Measurements from ENCODE around the gene TRIM13. TPM values are rescaled to one million over a fixed set of nuclear protein-coding genes. Genes with fewer than 3 reads are reported as not detected.

TRIM13 gene
- total and polyA plus RNA-seq, 2 of the 8 experiments (the other 6 are each of a cell fraction or from before 2014, with no cell fraction given), result 21.2 to 31.5 TPM

DNA sequence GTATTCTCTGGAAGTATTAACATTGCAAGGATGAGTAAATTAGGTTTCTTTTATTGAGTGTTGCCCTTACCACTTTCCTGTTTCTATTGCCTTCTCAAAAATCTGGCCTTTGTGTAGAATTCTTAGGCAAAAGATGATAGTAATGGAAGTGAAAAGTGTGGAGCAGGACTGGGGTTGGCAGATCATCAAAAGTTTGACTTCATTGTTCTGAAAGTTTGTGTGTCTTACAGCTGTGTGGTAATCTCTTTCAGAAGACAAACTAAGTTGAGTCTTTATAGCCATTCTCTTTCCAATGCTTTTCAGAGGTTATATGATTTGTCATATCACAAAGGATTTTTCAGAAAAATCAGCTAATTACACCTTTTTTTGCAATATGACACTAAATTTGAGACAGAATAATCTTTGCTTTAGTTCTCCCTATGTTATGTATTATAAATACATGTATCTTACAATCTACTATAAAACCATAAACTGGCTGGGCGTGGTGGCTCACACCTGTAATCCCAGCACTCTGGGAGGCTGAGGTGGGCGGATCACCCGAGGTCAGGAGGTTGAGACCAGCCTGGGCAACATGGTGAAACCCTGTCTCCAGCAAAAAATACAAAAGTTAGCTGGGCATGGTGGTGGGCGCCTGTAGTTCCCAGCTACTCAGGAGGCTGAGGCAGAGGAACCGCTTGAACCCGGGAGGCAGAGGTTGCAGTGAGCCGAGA is 9.7 kb downstream of the TRIM13 start (continued):
- TF ChIP-seq E2F6 (IDR thresholded peaks at IDR 0.05) (no peak), SP4 (IDR thresholded peaks at IDR 0.05; ENCODE audit: low read length) (no peak), POLR2AphosphoS5 (IDR thresholded peaks at IDR 0.05; ENCODE audit: low read depth, low read length) (no peak), PHF8 (conservative IDR thresholded peaks at IDR 0.05; ENCODE audit: low read depth, low read length) (no peak)
- TF ChIP-seq, protein P1, sequence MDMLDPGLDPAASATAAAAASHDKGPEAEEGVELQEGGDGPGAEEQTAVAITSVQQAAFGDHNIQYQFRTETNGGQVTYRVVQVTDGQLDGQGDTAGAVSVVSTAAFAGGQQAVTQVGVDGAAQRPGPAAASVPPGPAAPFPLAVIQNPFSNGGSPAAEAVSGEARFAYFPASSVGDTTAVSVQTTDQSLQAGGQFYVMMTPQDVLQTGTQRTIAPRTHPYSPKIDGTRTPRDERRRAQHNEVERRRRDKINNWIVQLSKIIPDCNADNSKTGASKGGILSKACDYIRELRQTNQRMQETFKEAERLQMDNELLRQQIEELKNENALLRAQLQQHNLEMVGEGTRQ (IDR thresholded peaks at IDR 0.05; ENCODE audit: low read length), result no peak
